Activated CD4-positive, alpha-beta T cell treated with anti-CD3 and anti-CD28 coated beads, Interleukin-2, amount 50 U/mL, for 24 hours (primary cell): Measurements from ENCODE around the gene GGNBP2.
A peak's percentile ranks its signal among the peaks of the same experiment; 100 is the strongest.

ENCODE experiments used
- DNase-seq, 2 donors: peaks; one replicate each; pipeline ENCODE4 v3.0.0-alpha.2; 2020; ENCODE audit warnings: low read depth in 1 of 2, low spot score in 1 of 2

Gene GGNBP2

DNA sequence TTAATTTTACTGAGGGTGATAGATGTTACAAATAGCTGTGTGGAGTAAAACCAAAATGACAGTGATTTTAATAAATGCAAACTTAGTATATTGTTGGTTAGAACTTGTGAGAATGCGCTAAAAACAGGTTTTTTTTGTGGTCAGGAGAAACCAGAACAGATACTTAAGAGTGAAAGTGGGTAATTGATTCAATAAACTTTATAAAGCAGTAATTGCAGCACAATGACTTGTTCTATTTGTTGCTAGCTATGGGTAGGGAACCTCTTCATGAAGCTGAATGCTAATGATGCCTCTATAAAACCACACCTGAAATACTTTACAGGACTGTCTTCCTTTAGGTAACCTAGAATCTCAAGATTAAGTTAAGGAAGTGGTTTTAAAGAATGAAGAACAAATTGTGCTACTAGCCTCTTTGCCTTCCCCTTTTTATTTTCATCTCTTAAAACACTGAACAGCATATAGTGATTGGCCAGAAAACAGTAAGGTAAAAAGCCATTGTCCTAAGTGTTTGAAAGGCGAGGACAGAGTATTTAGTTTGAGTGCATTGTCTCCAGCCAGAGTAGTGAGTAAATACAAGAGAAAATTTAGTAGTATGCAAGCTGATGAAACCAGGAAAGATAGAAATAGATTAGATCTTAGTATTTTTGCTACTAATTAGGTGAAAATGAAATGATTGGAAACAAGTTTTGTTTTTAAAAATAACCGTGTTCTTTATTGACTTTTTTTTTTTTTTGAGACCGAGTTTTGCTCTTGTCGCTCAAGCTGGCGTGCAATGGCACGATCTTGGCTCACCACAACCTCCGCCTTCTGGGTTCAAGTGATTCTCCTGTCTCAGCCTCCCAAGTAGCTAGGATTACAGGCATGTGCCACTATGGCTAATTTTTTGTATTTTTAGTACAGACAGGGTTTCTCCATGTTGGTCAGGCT, 6.0 kb downstream of the GGNBP2 start:
- DNase-seq: no peak

DNA sequence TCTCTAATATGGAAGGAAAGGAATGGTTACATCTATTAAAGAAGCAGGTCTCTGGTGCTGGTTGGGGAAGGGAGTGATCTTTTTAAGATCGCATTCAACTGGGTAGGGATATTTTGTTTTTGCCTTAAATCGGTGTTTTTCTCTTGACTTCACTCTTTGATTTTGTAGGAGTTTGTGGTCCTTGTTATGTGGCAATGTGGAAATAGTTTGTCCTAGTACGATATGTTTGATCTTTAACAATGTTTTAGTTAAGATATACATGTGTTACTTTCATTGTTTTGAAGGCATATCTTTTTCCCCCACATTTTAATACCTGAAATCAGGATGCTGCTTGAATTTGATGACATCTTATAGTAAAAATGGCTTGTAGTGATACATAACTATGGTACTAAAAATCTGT, 8.7 kb downstream of the GGNBP2 start:
- DNase-seq: no peak

DNA sequence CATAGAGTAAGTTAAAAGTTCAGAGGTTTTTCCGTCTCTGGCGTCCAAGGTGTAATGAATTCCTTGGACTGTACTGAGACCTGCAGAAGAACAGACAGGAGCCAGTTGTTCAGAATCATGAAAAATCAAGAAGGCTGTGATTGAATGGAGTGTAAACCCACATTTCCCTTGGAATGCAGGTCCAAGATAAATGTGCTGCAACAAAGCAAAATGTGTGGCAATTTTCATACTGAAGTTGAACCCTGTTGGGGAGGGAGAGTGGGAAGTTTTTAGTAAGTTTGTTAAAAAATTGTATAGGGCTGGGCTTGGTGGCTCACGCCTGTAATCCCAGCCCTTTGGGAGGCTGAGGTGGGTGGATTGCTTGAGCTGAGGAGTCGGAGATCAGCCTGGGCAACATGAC, 21.4 kb downstream of the GGNBP2 start:
- no peak for DNase-seq

GRCh38 chr17:36575028-36575427, 30.3 kb downstream of the GGNBP2 start:
- no peak for DNase-seq

- DNase-seq: no peak
Measured at GRCh38 chr17:36576793-36577192, 32.1 kb downstream of the GGNBP2 start.

DNA sequence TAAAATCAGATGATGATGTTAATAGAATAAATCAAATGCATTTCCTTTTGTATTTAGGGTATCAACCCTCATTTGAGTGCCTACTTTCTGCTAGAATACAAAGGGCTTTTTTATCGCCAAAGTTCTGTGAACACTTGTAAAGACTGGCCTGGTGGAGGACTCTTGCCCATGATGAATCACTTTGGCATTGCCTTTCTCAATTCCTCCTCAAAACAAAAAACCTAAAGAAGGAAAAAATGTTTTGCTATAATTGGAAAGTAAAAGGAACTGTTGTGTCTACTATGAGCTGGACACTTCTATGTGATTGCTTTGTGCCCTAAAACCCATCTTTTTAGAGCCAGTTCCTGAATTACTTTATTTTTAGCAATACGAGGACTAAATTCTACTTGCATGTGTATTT, 34.0 kb downstream of the GGNBP2 start:
- no peak for DNase-seq

GRCh38 chr17:36583787-36584186, 39.1 kb downstream of the GGNBP2 start:
- DNase-seq: no peak

GRCh38 chr17:36586138-36586537, 41.4 kb downstream of the GGNBP2 start:
- no peak for DNase-seq

DNA sequence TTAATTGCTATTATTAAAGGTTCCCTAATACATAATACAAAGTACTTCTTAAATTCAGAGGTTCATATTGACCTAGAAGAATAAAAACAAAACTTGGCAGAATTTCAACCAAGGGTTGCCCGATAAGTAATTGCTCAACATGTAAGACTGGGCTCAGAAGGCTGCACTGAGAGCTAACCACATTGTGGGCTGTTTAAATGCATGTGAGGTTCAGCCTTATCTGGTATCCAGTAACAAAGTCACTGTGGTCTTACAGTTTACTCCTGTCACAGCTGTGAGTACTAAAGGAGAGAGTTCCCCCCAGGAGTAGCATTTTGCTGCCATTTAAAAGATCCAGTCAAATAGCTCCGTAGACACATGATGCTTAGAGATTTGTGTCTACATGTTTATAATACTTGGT, 45.4 kb downstream of the GGNBP2 start:
- no peak for DNase-seq

- peak; percentile 61 to 73 for DNase-seq
Measured at GRCh38 chr17:36591434-36592315, 47.0 kb downstream of the GGNBP2 start, which contains the start of gene DHRS11. Gene DHRS11 (plus strand): TSS chr17:36591879. CDS start chr17:36592010, 131 bp downstream.

GRCh38 chr17:36592316-36592715, 47.6 kb downstream of the GGNBP2 start:
- DNase-seq: no peak

GRCh38 chr17:36592716-36593321, 48.1 kb downstream of the GGNBP2 start:
- no peak for DNase-seq

DNA sequence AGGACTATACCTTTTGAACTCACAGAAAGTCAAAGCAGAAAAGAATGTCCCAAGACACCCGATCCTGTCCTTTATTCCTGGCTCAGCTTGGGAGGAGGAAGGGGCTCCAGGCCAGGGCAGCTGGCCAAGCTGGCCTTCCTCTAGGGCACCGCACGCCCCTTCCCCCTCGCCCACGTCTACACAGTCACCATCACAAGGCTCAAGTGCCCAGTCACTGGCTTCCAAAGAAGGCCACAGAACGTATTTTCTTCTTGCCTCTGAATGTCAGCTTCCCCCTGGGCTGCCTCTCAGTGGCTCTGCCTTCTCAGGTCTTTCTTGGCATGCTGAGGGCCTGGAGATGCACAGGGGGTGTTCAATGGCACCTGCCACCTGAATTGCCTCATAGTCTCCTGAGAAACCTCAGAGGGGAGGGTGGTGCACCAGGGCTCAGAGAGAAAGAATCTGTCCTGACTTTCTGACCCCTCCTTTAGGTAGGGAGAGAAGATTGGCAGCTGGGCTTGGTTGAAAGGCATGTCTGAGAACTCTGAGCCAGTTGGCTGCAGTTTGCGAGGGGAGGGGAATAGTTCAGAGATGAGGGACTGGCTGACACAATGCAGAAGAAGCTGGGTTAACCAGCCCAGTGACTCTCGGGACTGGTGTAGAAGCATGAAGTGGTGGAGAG, 49.1 kb downstream of the GGNBP2 start:
- DNase-seq: no peak

- DNase-seq: no peak
Measured at GRCh38 chr17:36594626-36595401, 50.1 kb downstream of the GGNBP2 start.

- no peak for DNase-seq
Measured at GRCh38 chr17:36597226-36597625, 52.5 kb downstream of the GGNBP2 start.

DNA sequence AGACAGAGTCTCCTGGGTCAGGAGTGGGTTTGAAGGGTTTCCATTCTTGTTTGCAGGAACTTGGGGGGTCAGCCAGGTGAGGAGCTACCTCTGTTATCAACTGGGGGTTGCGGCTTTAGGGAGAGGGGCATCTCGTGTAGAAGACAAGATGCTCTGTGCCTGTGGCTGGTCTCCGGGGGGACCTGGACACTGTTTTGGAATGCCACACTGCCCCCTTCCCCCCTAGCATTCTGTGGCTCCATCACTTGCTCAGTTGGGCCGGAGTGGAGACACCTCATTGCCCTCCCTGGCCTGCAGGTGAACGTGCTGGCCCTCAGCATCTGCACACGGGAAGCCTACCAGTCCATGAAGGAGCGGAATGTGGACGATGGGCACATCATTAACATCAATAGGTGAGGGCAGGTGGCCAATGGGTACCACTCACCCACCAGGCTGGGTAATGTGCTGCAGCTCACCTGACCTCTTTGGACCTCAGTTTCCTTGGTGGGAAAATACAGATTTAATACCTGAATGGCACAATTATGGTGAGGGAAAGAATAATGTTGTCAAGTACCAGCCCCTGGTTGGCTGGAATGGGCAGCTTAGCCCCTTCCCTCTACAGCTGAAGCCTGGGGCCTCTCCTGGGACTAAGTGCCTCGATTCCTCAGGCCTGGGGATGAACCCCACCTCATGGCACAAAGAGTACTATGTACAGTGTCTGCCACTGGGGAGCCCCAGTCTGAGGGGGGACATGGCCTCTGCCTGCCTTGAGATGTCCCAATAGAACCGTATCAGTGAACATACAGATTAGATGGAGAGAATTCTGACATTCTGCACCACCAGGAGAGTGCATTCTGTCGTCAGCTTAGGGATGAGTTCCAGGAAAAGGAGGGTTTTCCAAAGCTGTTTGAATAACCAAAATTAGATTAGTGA, 53.4 kb downstream of the GGNBP2 start:
- no peak for DNase-seq

DNA sequence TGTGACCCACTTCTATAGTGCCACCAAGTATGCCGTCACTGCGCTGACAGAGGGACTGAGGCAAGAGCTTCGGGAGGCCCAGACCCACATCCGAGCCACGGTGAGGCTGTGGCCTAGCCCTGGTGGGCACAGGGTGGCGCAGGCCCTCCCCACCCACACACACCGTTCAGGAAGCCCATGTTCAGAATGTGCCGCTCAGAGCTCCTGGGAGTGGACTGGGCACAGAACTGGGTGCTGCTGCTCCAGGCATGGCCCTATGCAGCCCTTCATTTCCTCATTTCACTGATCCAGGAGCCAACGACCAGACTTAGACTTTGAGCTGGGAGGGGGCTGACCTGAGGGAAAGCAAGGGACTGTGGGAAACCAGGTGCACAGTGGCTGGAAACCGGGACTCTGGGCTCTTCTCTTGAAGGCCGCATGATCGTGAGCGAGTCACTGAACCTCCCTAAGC, 54.3 kb downstream of the GGNBP2 start:
- DNase-seq: no peak

GRCh38 chr17:36599546-36600250, 55.0 kb downstream of the GGNBP2 start:
- no peak for DNase-seq
